Measurements from ENCODE around the gene ZNF445.

- TF ChIP-seq, protein P1, sequence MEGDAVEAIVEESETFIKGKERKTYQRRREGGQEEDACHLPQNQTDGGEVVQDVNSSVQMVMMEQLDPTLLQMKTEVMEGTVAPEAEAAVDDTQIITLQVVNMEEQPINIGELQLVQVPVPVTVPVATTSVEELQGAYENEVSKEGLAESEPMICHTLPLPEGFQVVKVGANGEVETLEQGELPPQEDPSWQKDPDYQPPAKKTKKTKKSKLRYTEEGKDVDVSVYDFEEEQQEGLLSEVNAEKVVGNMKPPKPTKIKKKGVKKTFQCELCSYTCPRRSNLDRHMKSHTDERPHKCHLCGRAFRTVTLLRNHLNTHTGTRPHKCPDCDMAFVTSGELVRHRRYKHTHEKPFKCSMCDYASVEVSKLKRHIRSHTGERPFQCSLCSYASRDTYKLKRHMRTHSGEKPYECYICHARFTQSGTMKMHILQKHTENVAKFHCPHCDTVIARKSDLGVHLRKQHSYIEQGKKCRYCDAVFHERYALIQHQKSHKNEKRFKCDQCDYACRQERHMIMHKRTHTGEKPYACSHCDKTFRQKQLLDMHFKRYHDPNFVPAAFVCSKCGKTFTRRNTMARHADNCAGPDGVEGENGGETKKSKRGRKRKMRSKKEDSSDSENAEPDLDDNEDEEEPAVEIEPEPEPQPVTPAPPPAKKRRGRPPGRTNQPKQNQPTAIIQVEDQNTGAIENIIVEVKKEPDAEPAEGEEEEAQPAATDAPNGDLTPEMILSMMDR (IDR thresholded peaks at IDR 0.05; ENCODE audit: control extremely low read depth in 1 of 3, insufficient read depth in 1 of 3, low read depth in 1 of 3, low read length in 3 of 3) = no peak
- TF ChIP-seq TAF1 (IDR thresholded peaks at IDR 0.05; ENCODE audit: low read depth, low read length) = no peak
Observed at GRCh38 chr3:44427683-44428082, 49.8 kb downstream of the ZNF445 start.
